22Rv1 (cell line): ENCODE results near the gene SLC25A6.

Experiments used
- ZFX ChIP-seq: fragments of 450-650 bp; IDR thresholded peaks from 2 replicates; pipeline ENCODE4 v1.6.1; 2017; ENCODE audit warnings: antibody characterized with exemption, borderline replicate concordance
- TF ChIP-seq, protein P1 (sequence below): fragments of 450-650 bp; IDR thresholded peaks from 2 replicates; pipeline ENCODE4 v1.5.1; 2017; ENCODE audit warnings: mild to moderate bottlenecking

DNA sequence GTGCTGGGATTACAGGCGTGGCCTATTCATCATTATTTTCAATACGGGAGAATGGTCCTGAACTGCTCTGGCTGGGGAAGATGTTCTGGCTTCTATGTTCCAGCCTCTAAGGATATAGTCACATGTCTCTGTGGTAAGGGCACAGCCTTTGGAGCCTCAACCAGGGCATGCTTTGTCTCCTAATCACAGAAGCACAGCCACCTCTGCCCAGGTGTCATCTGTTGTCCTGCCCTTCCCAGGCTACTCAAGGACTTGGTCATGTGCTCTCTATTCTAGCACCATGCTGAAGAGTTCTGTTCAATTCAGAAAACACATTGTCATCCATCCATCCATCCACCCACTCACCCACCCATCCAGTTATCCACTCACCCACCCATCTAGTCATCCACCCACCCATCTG, 31.3 kb upstream of the SLC25A6 start:
- TF ChIP-seq, protein P1, sequence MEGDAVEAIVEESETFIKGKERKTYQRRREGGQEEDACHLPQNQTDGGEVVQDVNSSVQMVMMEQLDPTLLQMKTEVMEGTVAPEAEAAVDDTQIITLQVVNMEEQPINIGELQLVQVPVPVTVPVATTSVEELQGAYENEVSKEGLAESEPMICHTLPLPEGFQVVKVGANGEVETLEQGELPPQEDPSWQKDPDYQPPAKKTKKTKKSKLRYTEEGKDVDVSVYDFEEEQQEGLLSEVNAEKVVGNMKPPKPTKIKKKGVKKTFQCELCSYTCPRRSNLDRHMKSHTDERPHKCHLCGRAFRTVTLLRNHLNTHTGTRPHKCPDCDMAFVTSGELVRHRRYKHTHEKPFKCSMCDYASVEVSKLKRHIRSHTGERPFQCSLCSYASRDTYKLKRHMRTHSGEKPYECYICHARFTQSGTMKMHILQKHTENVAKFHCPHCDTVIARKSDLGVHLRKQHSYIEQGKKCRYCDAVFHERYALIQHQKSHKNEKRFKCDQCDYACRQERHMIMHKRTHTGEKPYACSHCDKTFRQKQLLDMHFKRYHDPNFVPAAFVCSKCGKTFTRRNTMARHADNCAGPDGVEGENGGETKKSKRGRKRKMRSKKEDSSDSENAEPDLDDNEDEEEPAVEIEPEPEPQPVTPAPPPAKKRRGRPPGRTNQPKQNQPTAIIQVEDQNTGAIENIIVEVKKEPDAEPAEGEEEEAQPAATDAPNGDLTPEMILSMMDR, result no peak
- TF ChIP-seq ZFX, result no peak
